COLO829 (cell line): ENCODE data around the gene HS6ST1.
"Not testable (repeated sequence)": the region's sequence is repeated elsewhere in the genome, so short reads cannot be mapped to it uniquely, and the experiment has no call there.

Source experiments
- DNase-seq: peaks from one replicate; pipeline ENCODE4 v3.0.0; 2012; ENCODE audit warnings: low spot score

The HS6ST1 gene

DNA sequence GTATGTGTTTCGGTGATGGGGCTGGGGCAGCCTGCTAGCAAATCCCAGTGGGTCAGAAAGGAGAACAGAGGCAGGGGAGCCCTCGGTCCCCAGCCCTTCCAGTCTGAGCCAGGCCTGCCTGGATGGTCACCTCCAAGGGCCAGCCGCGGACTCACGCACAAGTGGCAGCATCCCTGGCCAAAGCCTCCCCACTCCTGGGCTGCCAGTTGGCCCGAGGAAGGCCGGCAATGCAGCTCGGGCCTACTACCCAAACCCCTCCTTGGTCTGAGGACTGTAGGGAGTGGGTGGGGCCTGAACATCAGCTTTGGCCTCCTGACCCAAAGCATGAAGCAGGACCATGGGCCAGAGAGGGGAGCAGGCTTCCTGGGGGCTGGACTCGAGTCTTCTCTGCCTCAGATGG lies 51.5 kb downstream of the HS6ST1 start:
- DNase-seq, result not testable (repeated sequence)

DNA sequence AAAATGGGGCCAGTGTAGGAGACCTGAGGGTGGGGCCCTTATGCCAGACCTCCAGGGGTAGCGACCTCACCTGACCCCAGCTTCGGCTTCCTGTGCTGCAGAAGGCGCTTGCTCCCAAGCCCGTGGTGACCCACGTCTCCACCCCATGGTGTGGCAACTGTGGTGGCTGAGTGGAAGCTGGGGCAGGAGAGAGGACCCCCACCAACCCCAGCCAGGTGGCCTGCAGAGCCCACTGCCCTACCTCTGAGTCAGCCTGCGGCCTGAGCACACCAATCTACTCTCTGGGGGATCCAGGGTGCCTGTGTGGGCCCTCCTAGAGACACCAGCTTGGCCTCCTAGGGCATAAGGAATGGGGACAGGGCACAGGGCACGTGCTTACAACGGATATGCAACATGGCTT lies 52.2 kb downstream of the HS6ST1 start:
- DNase-seq, result not testable (repeated sequence)

DNA sequence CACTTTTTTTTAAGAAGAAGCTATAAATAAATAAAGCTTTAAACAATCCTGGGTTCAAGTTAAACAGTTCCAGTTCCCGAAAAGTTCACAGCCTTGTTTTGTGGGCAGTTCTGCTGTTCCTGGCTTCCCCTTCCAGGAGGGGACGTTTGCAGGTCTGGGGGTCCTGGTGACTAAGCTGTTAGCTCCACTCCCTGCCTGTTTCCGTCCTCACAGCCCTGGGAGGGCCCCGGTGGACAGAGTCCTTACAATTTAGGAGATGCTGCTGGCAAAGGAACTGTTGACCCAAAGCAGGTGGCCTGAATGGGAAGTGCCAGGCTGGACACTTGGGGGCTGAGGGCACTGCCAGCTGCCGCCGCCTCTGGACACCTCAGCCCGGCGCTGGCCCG lies 53.1 kb downstream of the HS6ST1 start:
- not testable (repeated sequence) for DNase-seq

DNA sequence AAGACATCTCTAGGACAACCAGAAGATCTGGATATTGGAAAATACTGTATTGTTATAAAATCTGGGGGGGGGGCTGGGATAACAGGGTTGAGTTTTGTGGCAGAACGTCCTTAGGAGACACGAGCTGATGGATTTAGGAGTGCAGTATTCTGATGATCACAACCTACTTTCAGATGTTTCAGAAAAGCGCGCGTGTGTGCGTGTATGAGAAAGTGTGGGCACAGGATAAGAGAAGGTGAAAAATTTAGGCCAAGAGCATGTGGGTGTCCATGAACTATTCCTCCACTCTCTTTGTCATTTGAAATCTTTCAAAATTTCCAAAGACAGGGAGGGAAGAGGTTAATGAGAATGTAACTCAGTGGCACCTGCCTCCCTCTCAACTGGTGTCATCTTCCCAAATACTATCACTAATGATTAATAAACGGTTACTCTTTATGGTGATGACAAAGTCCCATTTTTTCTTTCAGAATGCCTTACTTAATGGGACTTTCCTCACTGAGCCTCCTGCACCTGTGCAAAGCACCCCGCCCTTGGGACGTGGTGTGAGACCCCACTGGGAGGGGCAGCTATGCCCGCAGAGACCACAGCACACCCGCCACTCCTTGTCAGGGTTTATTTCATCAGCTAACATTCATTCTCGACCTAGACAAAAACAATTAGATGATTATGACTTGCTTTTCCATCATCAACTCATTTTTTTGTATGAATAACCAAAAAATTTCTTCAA lies 53.6 kb downstream of the HS6ST1 start:
- DNase-seq, result no peak

DNA sequence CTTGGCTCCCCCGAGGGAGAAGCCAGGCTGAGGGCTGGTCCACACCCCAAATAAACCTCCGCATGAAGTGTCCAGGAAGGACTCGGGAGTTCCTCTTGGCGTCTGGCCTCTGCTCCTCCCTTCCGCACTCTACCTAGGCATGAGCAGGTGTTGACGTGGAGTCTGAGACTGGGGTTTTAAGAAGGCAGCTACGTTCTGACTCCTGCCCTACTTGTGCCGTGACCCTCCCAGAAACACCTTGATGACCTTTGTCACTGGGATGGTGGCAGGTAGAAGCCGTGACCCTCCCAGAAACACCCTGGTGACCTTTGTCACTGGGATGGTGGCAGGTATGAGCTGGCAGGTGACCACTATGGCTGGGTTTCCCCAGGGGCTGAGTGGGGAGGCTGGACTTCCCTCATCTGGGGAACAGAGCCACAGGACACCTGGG lies 54.8 kb downstream of the HS6ST1 start:
- DNase-seq, result no peak

DNA sequence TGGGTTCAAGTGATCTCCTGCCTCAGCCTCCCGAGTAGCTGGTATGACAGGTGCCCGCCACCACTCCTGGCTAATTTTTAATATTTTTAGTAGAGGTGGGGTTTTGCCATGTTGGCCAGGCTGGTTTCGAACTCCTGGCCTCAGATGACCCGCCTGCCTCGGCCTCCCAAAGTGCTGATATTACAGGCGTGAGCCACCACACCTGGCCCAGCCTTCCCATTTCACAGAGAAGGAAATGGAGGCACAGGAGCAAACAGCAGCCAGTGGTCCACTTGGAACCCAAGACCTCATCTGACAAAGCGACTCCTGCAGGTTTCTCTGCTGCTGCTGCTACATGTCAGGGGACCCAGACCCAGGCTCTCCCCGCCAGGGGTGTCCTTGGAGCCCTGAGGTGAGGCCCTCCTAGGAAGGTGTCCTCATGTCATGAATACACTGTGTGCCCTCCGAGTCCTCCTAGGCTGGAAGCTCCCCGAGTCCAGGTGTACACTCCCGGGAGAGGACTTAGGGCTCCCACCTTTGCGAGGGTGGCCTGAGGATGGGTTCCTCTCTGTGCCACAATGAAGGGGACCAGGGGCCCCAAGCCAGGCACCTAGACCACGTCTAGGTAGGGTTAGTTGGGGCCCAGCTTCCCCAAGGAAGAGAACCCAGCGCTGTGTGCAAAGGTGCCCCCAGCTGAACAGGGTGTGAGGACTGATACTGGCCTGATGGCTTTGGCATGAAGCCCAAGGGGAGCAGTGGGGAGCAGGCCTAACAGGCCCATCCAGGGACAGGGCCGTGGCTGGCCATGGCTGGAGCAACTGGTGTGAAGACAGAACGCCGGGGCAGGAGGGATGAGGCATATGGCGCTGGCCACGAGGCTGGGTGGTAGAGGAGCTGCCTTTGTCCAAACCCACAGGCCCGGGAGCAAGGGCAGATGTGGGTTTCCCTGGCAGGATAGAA lies 56.1 kb downstream of the HS6ST1 start:
- no peak for DNase-seq

DNA sequence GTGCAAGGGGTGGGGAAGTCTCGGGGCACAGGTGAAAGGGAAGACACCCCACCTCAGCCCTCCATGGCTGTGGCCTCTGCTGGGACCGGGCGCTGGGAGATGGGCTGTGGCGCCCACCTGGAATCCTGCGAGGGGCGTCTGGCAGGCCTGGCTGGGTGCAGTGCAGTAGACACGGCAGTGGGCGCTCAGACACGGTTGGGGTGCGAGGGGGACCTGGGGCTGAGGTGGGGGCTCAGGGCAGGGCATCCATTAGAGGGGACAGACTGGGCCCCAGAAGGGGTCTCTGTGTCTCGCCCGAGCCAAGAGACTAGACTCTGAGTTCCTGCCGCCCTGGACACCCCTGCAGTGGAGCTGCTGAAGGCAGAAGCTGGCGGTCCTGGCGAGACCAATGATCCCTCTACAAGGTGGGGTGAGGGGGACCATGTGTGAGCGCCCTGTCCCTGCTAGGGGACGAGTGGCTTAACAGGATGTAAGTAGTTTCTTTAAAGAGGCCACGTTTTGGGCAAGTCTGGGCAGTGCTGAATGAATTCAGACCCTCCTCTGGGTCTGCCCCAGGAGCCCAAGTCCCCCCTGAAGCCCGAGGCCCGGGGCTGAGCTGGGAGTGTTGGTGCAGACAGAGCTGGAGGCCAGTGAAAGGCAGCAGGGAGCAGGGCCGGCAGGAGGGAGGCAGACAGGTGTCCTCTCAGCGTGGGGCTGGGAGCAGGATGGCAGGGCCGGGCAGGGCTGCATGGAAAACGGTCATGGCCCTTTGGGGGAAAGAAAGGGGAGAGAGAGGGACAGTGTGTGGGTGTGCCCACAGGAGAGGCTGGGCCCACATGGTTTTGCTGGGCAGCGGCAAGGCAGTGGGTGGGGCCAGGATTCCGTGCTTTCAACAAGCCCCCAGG lies 57.2 kb downstream of the HS6ST1 start:
- DNase-seq, result no peak

DNA sequence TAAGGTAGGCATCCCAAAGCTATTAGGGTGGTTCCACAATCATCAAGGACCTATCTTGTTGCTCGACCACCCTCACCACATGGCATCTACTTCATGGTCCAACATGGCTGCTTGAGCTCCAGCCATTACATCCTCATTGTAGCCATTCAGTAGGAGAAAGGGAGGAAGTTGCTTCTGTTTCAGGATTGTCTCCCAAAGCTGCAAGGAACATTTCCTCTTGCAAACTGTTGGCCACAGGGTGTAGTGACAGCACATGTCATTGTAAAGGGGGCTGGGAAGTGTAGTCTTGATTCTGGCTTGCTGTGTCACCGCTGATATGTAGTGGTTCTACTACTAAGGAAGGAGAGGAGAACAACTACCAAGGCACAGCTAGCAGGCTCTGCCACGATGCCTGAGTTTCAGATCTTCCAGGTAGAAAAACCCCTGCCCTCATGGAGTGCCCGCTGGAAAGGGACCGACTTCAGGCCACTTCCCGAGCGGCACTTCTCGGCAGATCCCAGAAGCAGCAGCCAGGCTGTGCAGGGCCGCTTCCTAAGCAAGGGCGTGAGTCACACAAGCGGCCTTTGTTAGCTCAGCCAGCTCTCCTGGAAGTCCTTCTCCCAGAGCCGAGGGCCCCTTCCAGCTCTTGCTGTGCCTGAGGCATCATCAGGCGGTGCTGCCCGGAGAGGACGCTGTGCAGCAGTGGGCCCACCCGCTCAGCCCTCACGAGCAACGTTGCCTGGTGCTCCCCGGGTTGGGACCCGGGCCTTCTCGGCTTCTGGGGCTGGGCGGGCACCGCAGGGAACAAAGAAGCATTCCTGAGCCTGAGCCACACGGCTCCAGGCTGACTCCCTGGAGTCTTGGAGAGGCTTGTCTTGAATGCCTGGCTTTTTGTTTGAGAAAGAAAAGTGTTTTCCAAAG lies 58.2 kb downstream of the HS6ST1 start:
- peak; percentile 85 for DNase-seq

DNA sequence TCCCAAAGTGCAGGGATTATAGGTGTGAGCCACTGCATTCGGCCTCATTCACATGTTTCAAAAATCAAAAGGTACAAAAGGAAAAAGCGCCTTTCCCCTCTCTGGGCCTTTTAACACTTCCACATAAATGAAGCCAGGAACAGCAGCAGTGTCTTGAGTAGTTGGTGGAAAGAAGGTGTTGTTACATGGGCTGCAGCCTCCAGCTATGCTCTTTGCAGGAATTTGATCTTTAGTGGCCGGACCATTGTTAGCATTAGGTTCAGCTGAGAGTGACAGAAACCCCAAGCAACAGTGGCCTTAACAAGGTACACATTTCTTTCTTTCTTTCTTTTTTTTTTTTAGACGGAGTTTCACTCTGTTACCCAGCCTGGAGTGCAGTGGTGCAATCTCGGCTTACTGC lies 59.1 kb downstream of the HS6ST1 start:
- DNase-seq, result no peak

DNA sequence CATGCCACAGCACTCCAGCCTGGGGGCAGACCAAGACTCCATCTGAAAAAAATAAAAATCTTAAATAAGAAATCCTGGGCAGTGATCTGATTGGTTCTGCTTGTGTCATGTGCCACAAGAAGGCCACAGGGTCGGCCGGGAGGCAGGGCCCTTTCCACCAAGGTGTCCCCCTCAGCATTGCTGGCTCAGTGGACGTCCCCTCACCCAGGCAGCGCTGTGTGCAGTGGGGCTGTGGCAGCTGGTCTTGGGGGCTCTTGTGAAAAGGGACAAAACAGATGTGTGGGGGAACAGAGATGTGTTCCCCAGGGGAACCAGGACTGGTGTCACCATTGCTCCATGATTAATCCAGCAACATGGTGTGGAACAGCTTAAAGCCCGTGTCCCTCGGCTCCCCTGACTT lies 60.5 kb downstream of the HS6ST1 start:
- DNase-seq, result no peak

DNA sequence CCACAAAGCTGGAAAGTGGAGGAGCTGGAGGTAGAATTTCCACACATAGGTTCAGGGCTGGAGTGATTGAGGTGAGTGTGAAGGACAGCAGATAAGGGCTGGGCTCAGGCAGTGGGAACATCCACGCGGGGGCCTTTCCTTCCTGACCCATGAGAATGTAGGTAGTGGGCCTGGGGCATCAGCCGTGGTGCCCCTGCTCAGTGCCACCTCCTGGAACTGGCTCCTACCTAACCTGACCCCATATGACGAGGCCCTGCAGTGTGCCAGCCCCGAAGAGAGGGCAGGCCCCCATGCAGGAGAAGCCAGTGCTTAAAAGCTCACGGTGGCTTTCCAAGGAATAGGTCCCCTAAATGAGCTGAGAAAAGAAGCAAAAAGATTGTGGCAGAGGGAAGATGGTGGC lies 66.2 kb downstream of the HS6ST1 start:
- no peak for DNase-seq

DNA sequence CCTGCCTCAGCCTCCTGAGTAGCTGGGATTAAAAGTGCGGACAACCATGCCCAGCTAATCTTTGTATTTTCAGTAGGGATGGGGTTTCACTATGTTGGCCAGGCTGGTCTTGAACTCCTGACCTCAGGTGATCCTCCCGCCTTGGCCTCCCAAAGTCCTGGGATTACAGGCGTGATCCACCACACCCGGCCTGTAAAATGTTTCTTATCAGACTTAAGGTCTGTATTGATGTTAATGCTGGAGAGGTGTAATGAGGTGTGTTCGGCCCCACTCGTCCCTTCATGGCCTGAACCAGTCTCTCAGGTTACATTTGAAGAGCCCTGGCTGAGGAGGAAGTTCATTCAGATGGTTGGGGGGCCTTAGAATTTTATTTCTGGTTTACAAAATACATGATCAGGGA lies 66.6 kb downstream of the HS6ST1 start:
- DNase-seq, result not testable (repeated sequence)

DNA sequence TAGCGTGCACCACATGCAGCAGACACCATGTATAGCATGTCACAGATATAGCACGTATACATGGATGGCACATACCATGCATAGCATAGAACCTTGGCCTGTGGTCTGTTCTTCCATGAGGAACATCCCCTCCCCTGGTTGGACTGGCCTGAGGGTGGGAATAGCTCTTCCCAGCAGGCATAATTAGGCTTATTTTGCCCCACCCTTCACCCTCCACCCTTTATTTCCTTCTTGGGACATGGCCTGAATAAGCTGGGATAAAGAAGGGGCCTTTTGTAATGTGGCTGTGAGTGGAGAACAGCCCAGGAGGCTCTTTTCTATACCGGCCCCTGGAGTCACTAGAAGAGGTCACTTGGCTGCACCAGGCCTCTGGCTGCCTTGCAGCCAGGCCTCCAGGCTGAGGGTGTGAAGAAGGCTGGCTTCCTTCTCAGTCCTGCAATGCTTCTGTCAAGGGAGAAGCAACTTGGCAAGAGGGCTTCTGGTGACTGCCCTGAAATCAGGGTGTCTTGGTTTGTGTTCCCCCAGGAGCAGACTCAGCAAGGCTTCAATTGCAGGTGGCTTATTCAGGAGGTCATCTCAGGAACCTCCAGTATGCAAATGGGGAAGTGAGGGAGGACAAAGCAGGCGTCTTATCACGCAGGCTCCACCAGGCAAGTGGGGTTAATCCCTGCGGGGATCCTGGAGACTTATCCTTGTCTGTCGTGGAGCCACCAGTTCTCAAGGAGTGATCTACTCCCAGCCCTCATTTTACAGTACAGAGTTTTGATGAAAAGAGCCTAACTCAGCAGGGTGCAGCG lies 68.2 kb downstream of the HS6ST1 start:
- DNase-seq, result no peak

DNA sequence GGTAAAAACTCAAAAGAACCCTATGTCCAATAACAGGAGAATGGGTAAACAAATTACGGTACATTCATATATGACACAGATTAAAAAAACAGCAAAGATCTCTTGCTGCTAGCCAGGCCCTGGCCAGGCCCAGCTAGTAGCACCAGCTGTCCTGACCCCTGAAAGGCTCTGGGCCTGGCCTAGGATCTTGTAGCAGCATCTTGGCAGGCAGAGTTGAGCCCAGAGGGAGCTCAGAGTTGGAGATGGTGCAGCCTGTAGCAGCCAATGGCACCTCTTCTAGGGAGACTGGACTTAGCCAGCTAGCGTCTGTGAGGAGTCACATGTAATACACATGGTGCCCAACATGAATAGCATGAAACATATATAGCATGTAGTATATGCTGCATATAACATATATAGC lies 69.1 kb downstream of the HS6ST1 start:
- no peak for DNase-seq

DNA sequence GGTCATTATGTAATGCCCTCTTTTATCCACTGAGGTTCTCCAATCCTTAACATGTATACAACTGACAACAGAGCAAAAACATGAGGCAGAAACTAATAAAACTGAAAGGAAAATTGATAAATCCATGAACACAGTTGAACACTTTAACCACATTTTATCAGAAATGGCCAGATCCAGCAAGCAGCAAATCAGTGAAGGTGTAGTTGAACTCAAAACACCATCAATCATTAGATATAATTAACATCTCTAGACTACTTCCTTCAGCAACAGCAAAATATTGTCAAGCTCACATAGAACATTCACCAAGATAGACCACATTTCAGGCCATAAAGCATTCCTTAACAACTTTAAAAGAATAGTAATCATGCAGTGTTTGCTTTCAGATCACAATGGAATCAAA lies 72.9 kb downstream of the HS6ST1 start:
- DNase-seq, result no peak

DNA sequence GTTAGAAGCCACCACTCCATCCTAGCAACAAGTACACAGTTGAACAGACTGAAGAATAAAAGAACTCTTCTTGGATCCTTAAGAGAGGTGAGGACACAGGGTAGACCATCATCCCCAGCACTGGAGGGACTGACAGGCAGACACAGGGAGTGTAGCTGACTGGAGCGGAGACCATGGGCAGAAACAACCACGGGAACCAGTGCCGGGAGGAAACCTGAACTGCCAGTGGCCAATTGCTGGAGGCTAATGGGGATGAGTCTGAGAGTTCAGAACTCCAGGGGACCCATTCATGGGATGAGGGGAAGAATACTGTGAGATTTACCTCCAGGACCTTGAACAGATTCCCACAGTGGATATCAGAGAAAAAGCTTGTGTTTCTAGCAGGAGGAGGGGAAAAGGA lies 76.8 kb downstream of the HS6ST1 start:
- DNase-seq, result no peak

DNA sequence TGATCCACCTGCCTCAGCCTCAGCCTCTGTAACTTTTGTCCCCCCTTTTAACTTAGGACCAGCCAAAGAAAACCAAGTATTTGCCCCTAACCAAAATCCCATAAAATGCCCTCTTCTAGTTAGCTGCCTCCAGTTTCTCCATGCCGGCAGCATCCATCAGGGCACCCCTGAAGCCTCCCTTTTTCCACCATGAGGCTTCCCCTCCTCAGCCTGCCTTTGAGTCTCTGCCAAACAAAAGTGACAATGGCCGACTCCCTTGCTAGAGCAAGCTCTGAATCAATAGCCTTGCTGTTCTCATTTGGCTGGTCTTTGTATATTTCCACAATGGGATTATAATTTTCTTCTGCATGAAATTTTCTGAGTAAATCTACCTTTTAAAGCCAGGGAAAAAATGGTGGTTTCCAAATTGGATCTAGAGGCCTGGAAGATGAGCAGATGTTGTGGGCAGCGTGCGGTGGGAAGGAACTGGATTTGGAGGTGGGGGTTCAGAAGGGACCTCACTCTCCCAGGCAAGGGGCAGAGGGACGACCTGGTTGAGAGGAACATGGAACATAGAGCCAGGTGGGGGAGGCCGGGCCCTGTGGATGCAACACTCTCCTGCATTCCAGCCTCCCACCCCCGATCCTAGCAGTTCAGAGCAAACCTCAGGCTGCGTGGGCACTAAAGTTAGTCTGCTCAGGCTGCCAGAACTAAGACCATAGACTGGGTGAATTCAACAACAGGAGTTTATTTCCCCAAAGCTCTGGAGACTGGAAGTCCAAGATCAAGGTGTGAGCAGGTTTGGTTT lies 80.6 kb downstream of the HS6ST1 start:
- DNase-seq, result no peak

DNA sequence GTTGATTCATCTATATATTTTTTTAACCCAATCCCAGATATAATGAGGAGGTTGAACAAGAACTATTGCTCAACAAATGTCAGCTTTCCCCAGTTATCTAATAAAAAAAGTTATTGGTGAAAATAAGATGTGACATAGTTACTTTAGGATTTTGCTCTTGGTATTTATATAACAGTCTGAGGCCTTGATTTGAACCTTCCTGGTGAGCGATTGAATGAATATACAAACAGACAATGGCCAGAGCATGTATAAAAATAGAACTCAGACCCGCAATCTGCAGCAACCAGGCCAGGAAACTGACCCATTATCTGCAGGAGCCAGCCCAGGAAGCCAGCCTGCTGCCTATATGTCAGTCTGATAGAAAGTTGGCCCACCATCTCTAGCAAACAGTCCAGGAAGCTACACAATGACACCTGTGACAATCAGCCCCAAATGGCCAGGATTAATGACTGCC lies 81.6 kb downstream of the HS6ST1 start:
- no peak for DNase-seq

DNA sequence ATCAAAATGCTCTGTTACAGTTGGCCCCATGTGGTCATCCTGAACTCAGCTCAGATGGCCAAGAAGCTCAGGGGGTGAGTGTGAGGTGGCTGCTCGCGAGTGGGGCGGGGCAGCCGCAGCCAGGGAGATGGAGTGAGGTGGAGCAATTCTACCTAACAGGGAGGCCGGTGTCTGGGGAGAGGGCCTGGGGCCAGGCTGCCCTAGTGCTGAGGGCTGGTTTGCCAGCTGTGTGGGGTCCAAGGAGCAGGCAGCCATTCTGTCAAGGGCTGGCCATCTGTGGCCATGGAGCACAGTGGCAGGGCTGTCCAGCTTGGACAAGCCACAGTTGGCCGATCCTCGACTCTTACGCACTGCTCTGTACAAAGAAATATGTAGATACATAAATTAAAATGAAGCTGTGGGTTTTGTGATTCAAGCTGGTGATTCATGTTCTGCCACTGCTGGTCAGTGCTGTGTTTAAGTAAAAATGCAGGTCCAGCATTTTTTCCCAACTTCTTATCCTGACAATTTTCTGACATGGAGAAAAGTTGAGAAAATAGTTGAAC lies 82.1 kb downstream of the HS6ST1 start:
- DNase-seq, result no peak
